ENCODE results near the gene PTGR2.
"Not testable (repeated sequence)": the region's sequence is repeated elsewhere in the genome, so short reads cannot be mapped to it uniquely, and the experiment has no call there.

The PTGR2 gene

DNA sequence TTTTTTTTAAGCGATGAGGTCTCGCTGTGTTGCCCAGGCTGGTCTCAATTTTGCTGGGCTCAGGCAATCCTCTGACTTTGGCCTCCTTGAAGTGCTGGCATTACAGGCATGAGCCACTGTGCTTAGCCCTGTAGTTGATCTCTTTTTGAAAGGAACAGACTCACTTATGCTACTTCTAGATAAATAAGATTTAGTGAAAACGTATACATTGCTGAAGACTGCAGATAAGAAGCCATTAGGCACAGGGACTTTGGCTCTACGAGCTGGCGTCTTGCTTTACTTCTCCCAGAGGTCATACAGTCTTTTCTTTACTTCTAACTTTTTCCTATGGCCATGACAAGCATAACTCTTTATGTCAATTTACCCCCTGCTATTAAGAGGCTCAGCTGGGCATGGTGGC, 9.4 kb downstream of the PTGR2 start:
- no peak overlapping the region for H3K4me3 ChIP-seq (ENCODE audit: low read depth, low read length)
- POLR2A ChIA-PET, result no interaction called here
- no peak for DNase-seq (ENCODE audit: low read depth, low spot score)
- TF ChIP-seq, protein P1, sequence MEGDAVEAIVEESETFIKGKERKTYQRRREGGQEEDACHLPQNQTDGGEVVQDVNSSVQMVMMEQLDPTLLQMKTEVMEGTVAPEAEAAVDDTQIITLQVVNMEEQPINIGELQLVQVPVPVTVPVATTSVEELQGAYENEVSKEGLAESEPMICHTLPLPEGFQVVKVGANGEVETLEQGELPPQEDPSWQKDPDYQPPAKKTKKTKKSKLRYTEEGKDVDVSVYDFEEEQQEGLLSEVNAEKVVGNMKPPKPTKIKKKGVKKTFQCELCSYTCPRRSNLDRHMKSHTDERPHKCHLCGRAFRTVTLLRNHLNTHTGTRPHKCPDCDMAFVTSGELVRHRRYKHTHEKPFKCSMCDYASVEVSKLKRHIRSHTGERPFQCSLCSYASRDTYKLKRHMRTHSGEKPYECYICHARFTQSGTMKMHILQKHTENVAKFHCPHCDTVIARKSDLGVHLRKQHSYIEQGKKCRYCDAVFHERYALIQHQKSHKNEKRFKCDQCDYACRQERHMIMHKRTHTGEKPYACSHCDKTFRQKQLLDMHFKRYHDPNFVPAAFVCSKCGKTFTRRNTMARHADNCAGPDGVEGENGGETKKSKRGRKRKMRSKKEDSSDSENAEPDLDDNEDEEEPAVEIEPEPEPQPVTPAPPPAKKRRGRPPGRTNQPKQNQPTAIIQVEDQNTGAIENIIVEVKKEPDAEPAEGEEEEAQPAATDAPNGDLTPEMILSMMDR (IDR thresholded peaks at IDR 0.05; ENCODE audit: insufficient read depth, low read length, missing control alignments), result no peak
- CTCF ChIA-PET, result interaction anchor here (1.0 to 1.4 kb wide), 2 partner anchors 11 to 132 kb away, joined by 3 read pairs; no protein-coding TSS in a partner anchor

DNA sequence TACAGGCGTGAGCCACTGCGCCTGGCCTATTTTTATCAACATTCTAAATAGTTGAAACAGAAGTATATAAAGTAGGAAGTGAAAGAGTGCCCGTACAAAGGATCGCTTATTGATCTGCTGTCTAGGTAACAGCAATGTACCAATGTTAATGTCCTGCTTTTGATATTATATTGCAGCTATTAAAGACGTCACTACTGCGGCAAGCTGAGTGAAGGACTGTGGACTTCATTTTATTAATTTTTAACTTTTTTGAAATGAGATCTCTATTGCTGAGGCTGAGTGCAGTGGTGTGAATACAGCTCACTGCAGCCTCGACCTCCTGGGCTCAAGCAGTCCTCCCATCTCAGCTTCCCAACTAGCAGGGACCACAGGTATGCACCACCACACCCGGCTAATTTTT, 10.8 kb downstream of the PTGR2 start:
- no peak for DNase-seq (ENCODE audit: low read depth, low spot score)
- POLR2A ChIA-PET, result no interaction called here
- H3K4me3 ChIP-seq (ENCODE audit: low read depth, low read length), result no peak overlapping the region
- TF ChIP-seq, protein P1 (IDR thresholded peaks at IDR 0.05; ENCODE audit: insufficient read depth, low read length, missing control alignments), result no peak
- CTCF ChIA-PET, result interaction anchor here (1.4 to 1.7 kb wide), 2 partner anchors 12 to 138 kb away, joined by 4 read pairs; no protein-coding TSS in a partner anchor

DNA sequence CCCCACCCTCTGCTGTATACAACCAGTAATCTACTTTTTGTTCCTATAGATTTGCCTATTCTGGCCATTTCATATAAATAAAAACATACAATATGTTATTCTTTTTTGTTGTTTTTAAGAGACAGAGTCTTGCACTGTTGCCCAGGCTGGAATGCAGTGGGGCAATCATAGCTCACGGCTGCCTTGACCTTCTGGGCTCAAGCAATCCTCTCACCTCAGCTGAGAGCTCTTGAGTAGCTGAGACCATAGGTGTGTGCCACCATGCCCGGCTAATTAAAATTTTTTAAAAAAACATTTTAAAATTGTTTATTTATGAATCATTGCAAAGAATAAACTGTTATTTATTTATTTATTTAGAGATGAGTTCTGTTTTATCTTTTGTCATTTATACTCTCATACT, 11.6 kb downstream of the PTGR2 start:
- TF ChIP-seq, protein P1 (IDR thresholded peaks at IDR 0.05; ENCODE audit: insufficient read depth, low read length, missing control alignments), result no peak
- POLR2A ChIA-PET, result no interaction called here
- no peak for DNase-seq (ENCODE audit: low read depth, low spot score)
- CTCF ChIA-PET, result interaction anchor here (1.4 to 1.7 kb wide), 2 partner anchors 13 to 138 kb away, joined by 4 read pairs; no protein-coding TSS in a partner anchor
- no peak overlapping the region for H3K4me3 ChIP-seq (ENCODE audit: low read depth, low read length)

DNA sequence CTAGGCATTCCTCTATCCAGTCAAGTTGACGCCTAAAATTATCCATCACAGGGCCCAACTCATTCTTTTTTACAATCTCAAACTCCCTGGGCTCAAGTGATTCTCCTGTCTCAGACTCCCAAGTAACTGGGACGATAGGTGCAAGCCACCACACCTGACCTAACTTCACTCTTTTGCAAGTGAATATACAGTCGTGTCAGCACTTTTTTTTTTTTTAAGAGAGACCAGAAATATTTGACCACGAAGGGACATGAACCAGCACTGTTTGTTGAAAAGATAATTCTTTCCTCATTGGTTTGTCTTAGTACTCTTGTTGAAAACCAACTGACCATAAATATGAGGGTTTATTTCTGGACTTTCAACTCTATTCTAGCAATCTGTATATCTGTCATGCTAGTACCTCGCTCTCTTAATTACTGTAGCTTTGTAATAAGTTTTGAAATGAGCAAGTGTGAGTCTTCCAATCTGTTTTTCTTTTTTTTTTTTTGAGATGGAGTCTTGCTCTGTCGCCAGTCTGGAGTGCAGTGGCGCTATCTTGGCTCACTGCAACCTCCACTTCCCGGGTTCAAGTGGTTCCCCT, 14.0 kb downstream of the PTGR2 start:
- TF ChIP-seq, protein P1 (IDR thresholded peaks at IDR 0.05; ENCODE audit: insufficient read depth, low read length, missing control alignments), result no peak
- no peak overlapping the region for H3K4me3 ChIP-seq (ENCODE audit: low read depth, low read length)
- DNase-seq (ENCODE audit: low read depth, low spot score), result no peak
- POLR2A ChIA-PET, result no interaction called here
- CTCF ChIA-PET, result interaction anchor here (1.0 to 1.3 kb wide), 2 partner anchors 107 to 142 kb away, joined by 3 to 4 read pairs; no protein-coding TSS in a partner anchor

DNA sequence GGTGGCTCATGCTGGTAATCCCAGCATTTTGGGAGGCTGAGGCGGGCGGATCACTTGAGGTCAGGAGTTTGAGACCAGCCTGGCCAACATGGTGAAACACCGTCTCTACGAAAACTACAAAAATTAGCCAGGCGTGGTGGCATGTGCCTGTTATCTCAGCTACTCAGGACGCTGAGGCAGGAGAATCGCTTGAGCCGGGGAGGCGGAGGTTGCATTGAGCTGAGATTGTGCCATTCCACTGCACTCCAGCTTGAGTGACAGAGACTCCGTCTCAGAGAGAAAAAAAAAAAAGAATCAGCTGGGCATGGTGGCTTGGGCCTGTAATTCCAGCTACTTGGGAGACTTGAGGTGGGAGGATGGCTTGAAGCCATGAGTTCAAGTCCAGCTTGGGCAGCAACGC, 18.1 kb downstream of the PTGR2 start:
- H3K4me3 ChIP-seq (ENCODE audit: low read depth, low read length); POLR2A ChIA-PET; DNase-seq (ENCODE audit: low read depth, low spot score): not testable (repeated sequence)
- CTCF ChIA-PET, result interaction anchor here (0.6 to 2.6 kb wide), 4 partner anchors 12 to 142 kb away, joined by 3 to 17 read pairs (median 6); no protein-coding TSS in a partner anchor

DNA sequence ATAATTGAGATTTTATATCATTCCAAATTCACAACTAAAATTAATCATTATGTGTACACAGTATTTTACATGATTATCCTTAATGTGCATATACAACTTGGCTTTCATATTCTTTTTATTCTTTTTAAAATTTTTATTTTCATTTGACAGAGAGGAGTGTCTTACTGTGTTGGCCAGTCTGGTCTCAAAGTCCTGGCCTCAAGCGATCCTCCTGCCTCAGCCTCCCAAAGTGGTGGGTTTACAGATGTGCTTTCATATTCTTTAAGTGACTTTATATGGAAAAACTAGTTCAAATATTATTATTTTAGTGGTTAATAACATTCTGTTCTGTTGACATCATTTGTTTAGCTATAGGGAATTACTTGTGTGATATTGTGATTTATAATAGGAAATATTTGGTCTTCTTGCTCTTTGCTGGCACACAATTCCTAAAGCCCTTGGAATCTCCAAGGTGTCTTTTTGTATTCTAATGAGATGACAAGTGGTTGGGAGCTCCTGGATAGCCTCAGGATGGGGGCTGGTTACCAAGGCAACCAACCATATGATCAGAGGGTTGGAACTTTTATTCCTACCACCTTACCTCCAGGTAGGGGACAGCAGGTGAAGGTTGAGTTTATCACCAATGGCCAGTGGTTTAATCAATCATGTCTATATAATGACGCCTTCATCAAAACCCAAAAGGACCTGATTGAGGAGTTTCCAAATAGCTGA, 19.0 kb downstream of the PTGR2 start:
- TF ChIP-seq, protein P1 (IDR thresholded peaks at IDR 0.05; ENCODE audit: insufficient read depth, low read length, missing control alignments), result no peak
- CTCF ChIA-PET, result interaction anchor here (0.6 to 2.6 kb wide), 5 partner anchors 13 to 143 kb away, joined by 3 to 17 read pairs (median 4); no protein-coding TSS in a partner anchor
- no peak overlapping the region for H3K4me3 ChIP-seq (ENCODE audit: low read depth, low read length)
- DNase-seq (ENCODE audit: low read depth, low spot score), result no peak
- POLR2A ChIA-PET, result interaction anchor here (0.6 kb wide), 1 partner anchor 48 kb away, joined by 3 read pairs; no protein-coding TSS in a partner anchor
